H1 (cell line): Measurements from ENCODE around the gene RINT1. TPM values are rescaled to one million over a fixed set of nuclear protein-coding genes. Genes with fewer than 3 reads are reported as not detected.
A peak's percentile ranks its signal among the peaks of the same experiment; 100 is the strongest.

ENCODE experiments used
- CTCF ChIA-PET: fragments of 300-600 bp; sonication (Branson Sonifier 250); formaldehyde crosslinking; loops from one replicate; lab custom pipeline; 2021; ENCODE audit not compliant: partially characterized antibody; lab: Charles Lee
- POLR2A ChIA-PET: fragments of 300-600 bp; sonication (Branson Sonifier 250); formaldehyde crosslinking; loops from one replicate; lab custom pipeline; 2021; ENCODE audit warnings: inconsistent platforms; ENCODE audit not compliant: partially characterized antibody; lab: Charles Lee
- DNase-seq, 2 experiments: peaks; one replicate each; pipeline versions ENCODE4 v3.0.0 to v3.0.0-alpha.2; 2010 to 2022; ENCODE audit warnings: low spot score in 2 of 2, low read depth in 1 of 2, mixed read lengths in 1 of 2
- FAIRE-seq: peaks from 2 replicates; lab custom pipeline; 2011; peaks lifted over from hg19 to GRCh38; lab: Jason Lieb, UNC
- H2AFZ ChIP-seq: 2 replicates; pipeline ENCODE4 v1.8.1; 2012; ENCODE audit warnings: low read length, inconsistent platforms
- H2AK5ac ChIP-seq: 2 replicates; pipeline ENCODE4 v1.6.1; 2013; ENCODE audit warnings: low read depth, low read length
- H2BK120ac ChIP-seq: replicated peaks from 2 replicates; pipeline ENCODE3; 2013; ENCODE audit warnings: low read depth, low read length, inconsistent platforms
- H2BK12ac ChIP-seq: 2 replicates; pipeline ENCODE4 v1.6.1; 2013; ENCODE audit warnings: low read depth, low read length
- H2BK15ac ChIP-seq: 2 replicates; pipeline ENCODE4 v1.6.1; 2013; ENCODE audit warnings: low read length
- H2BK20ac ChIP-seq: 2 replicates; pipeline ENCODE4 v1.6.1; 2013; ENCODE audit warnings: low read length
- H2BK5ac ChIP-seq: 2 replicates; pipeline ENCODE4 v1.6.1; 2013; ENCODE audit warnings: low read depth, low read length
- H3K14ac ChIP-seq: 2 replicates; pipeline ENCODE4 v1.6.1; 2013; ENCODE audit warnings: inconsistent platforms; ENCODE audit not compliant: insufficient read length
- H3K18ac ChIP-seq: 2 replicates; pipeline ENCODE4 v1.6.1; 2013; ENCODE audit warnings: low read length; ENCODE audit errors: extremely low read depth
- H3K23ac ChIP-seq: 2 replicates; pipeline ENCODE4 v1.6.1; 2013; ENCODE audit warnings: inconsistent platforms; ENCODE audit not compliant: insufficient read length
- H3K23me2 ChIP-seq: 2 replicates; pipeline ENCODE4 v1.6.1; 2013; ENCODE audit warnings: low read depth, low read length
- H3K27ac ChIP-seq: 2 replicates; pipeline ENCODE4 v1.6.1; 2011; ENCODE audit warnings: low read depth, low read length, inconsistent platforms
- H3K27me3 ChIP-seq, 4 experiments: replicated peaks in 1 of 4; 1 replicate in 1 of 4; 2 replicates in 3 of 4; pipeline versions ENCODE4 v1.6.1 to v1.8.1; 2011 to 2013; ENCODE audit warnings: low read length in 3 of 4, mild to moderate bottlenecking in 3 of 4, inconsistent platforms in 2 of 4, mixed read lengths in 2 of 4, moderate library complexity in 1 of 4; ENCODE audit not compliant: control insufficient read depth in 3 of 4, insufficient read depth in 3 of 4; ENCODE audit errors: extremely low read depth in 1 of 4
- H3K36me3 ChIP-seq, 4 experiments: 2 replicates each; pipeline versions ENCODE4 v1.6.1 to v1.8.1; 2011 to 2013; ENCODE audit warnings: mild to moderate bottlenecking in 4 of 4, low read length in 3 of 4, moderate library complexity in 2 of 4, control low read depth in 1 of 4, inconsistent platforms in 1 of 4; ENCODE audit not compliant: insufficient read depth in 4 of 4, control insufficient read depth in 2 of 4
- H3K4ac ChIP-seq: replicated peaks from 2 replicates; pipeline ENCODE3; 2013; ENCODE audit warnings: low read length, low read depth, mixed read lengths, inconsistent platforms; ENCODE audit not compliant: insufficient read length
- H3K4me1 ChIP-seq, 4 experiments: replicated peaks in 1 of 4; 1 replicate in 1 of 4; 2 replicates in 3 of 4; pipeline versions ENCODE4 v1.6.1 to v1.8.1; 2011 to 2013; ENCODE audit warnings: low read length in 3 of 4, inconsistent platforms in 2 of 4, mixed read lengths in 1 of 4; ENCODE audit not compliant: insufficient read depth in 4 of 4, control insufficient read depth in 3 of 4
- H3K4me2 ChIP-seq, 2 experiments: 2 replicates each; pipeline versions ENCODE4 v1.6.1 to v1.8.1; 2011 to 2013; ENCODE audit warnings: low read depth in 2 of 2, low read length in 2 of 2, control low read depth in 1 of 2, inconsistent platforms in 1 of 2, mild to moderate bottlenecking in 1 of 2; ENCODE audit not compliant: insufficient read depth in 1 of 2
- H3K4me3 ChIP-seq, 4 experiments: fragments of 200-600, 300-600 bp in 1 of 4; sonication (generic), shearing (Covaris generic), sonication (Bioruptor Twin) in 1 of 4; 2 replicates each; pipeline versions ENCODE4 v1.5.1 to v1.8.1; 2011 to 2016; ENCODE audit warnings: low read length in 4 of 4, low read depth in 3 of 4, control low read depth in 2 of 4, inconsistent platforms in 2 of 4, mild to moderate bottlenecking in 2 of 4, mixed read lengths in 1 of 4, moderate library complexity in 1 of 4; ENCODE audit not compliant: insufficient read depth in 2 of 4; ENCODE audit errors: extremely low read depth in 1 of 4
- H3K56ac ChIP-seq: replicated peaks from 2 replicates; pipeline ENCODE3; 2013; ENCODE audit warnings: low read depth, mild to moderate bottlenecking, mixed read lengths, low read length, inconsistent platforms; ENCODE audit not compliant: insufficient read length
- H3K79me1 ChIP-seq: 2 replicates; pipeline ENCODE4 v1.6.1; 2013; ENCODE audit warnings: low read depth, low read length, control low read depth
- H3K79me2 ChIP-seq, 2 experiments: 2 replicates each; pipeline versions ENCODE4 v1.6.1 to v1.8.1; 2012 to 2013; ENCODE audit warnings: low read length in 2 of 2, mild to moderate bottlenecking in 2 of 2, inconsistent platforms in 1 of 2; ENCODE audit not compliant: insufficient read depth in 2 of 2, control insufficient read depth in 1 of 2
- H3K9ac ChIP-seq, 4 experiments: replicated peaks in 1 of 4; 1 replicate in 1 of 4; 2 replicates in 3 of 4; pipeline versions ENCODE4 v1.6.1 to v1.8.1; 2011 to 2013; ENCODE audit warnings: low read depth in 3 of 4, low read length in 3 of 4, control low read depth in 2 of 4, mild to moderate bottlenecking in 2 of 4, moderate library complexity in 2 of 4, inconsistent platforms in 1 of 4; ENCODE audit errors: extremely low read depth in 1 of 4
- H3K9me3 ChIP-seq, 2 experiments: 2 replicates each; pipeline versions ENCODE4 v1.6.1 to v1.8.1; 2012 to 2013; ENCODE audit warnings: mild to moderate bottlenecking in 2 of 2, moderate library complexity in 2 of 2, control low read depth in 1 of 2, inconsistent platforms in 1 of 2, low read depth in 1 of 2, low read length in 1 of 2, mixed read lengths in 1 of 2; ENCODE audit not compliant: insufficient read depth in 2 of 2
- H4K20me1 ChIP-seq, 2 experiments: replicated peaks in 1 of 2; 2 replicates each; pipeline versions ENCODE3 to v1.8.1; 2011 to 2013; ENCODE audit warnings: inconsistent platforms in 2 of 2, low read length in 2 of 2, mild to moderate bottlenecking in 1 of 2; ENCODE audit not compliant: insufficient read depth in 2 of 2, control insufficient read depth in 1 of 2
- H4K5ac ChIP-seq: 2 replicates; pipeline ENCODE4 v1.6.1; 2013; ENCODE audit warnings: low read length, low read depth, mixed read lengths, inconsistent platforms; ENCODE audit not compliant: insufficient read length
- H4K8ac ChIP-seq: 2 replicates; pipeline ENCODE4 v1.8.0; 2013; ENCODE audit warnings: mild to moderate bottlenecking, moderate library complexity, low read length, inconsistent platforms; ENCODE audit not compliant: insufficient read depth; ENCODE audit errors: extremely low read depth
- H4K91ac ChIP-seq: replicated peaks from 2 replicates; pipeline ENCODE3; 2013; ENCODE audit warnings: low read length, mixed read lengths, inconsistent platforms; ENCODE audit not compliant: insufficient read length
- ASH2L ChIP-seq: fragments of 200-600, 300-600 bp; sonication (generic); IDR thresholded peaks from one replicate; pipeline ENCODE4 v1.7.1; 2017; ENCODE audit warnings: low read length
- JUND ChIP-seq: IDR thresholded peaks from 2 replicates; pipeline ENCODE4 v1.6.1; 2011; ENCODE audit warnings: mild to moderate bottlenecking, improper control_type of control experiment, low read length
- RXRA ChIP-seq: IDR thresholded peaks from 2 replicates; pipeline ENCODE4 v1.6.1; 2011; ENCODE audit warnings: low read depth, mild to moderate bottlenecking, low read length, moderate library complexity; ENCODE audit not compliant: insufficient read depth
- SIRT6 ChIP-seq: IDR thresholded peaks from one replicate; pipeline ENCODE4 v1.7.1; 2012; ENCODE audit warnings: low read length, inconsistent platforms
- SP4 ChIP-seq: IDR thresholded peaks from 2 replicates; pipeline ENCODE4 v1.6.1; 2012; ENCODE audit warnings: low read length, inconsistent platforms
- SRF ChIP-seq: IDR thresholded peaks from 2 replicates; pipeline ENCODE4 v1.6.1; 2011; ENCODE audit warnings: mild to moderate bottlenecking, low read depth, low read length, moderate library complexity
- TAF1 ChIP-seq: IDR thresholded peaks from 2 replicates; pipeline ENCODE4 v1.6.1; 2011; ENCODE audit warnings: mild to moderate bottlenecking, low read depth, low read length
- TCF12 ChIP-seq: IDR thresholded peaks from 2 replicates; pipeline ENCODE4 v1.6.1; 2011; ENCODE audit warnings: low read depth, mild to moderate bottlenecking, low read length
- WGBS, 2 experiments: shearing (Covaris generic) in 1 of 2; methylation state at CpG; one replicate each; pipeline versions ENCODE4 v1.1.6 to v1.1.7; 2013 to 2015; ENCODE audit warnings: low lambda C conversion rate in 2 of 2, mixed read lengths in 2 of 2, inconsistent platforms in 1 of 2, low coverage in 1 of 2, missing lambda C conversion rate in 1 of 2; ENCODE audit not compliant: insufficient replicate concordance in 2 of 2, insufficient coverage in 1 of 2, insufficient read length in 1 of 2; ENCODE audit errors: extremely low coverage in 1 of 2, missing lambda C conversion rate in 1 of 2; 5-methylcytosine and 5-hydroxymethylcytosine counted together
- polyA plus RNA-seq, 7 experiments: library from polyadenylated mRNA; depleted of rRNA in 3 of 7; stranded (reverse) in 5 of 7; unstranded in 2 of 7; fragments of >200 nt in 5 of 7; fragments of 200-250 nt in 2 of 7; gene quantifications; 1 replicate in 5 of 7; 2 replicates in 1 of 7; 4 replicates in 1 of 7; pipeline versions ENCODE4 v1.2.1 to v1.2.3, GENCODE V29; 2011 to 2013; ENCODE audit warnings: missing spikeins in 2 of 7, mixed read lengths in 2 of 7
- total RNA-seq: library from RNA; stranded (reverse); fragmentation: NEBNext Ultra II Directional; extraction: Animal tissue kit (Norgen Biotek cat#: 25700); gene quantifications from 2 replicates; pipeline ENCODE4 v1.2.1, GENCODE V29; 2021

The RINT1 gene
- total and polyA plus RNA-seq, 2 of the 8 experiments (the other 6 are each of a cell fraction or from before 2014, with no cell fraction given), result 7.8 to 21.8 TPM

- no peak overlapping the region for H2BK120ac ChIP-seq
- H4K8ac ChIP-seq, result no peak overlapping the region
- H3K9me3 ChIP-seq, result no peaks in the 10 kb centered on the region
- POLR2A ChIA-PET, result interaction anchor here (0.6 to 2.0 kb wide), 4 partner anchors 10 to 535 kb away, joined by 3 to 6 read pairs (median 4); partner anchors contain the start of gene EFCAB10
- H2BK12ac ChIP-seq, result no peak overlapping the region
- no peaks in the 10 kb centered on the region for H3K27me3 ChIP-seq
- H3K79me2 ChIP-seq, result no peaks in the 10 kb centered on the region
- H3K4me2 ChIP-seq, result no peak overlapping the region
- no peak overlapping the region for H3K56ac ChIP-seq
- H2BK20ac ChIP-seq, result no peak overlapping the region
- H3K18ac ChIP-seq, result no peak overlapping the region
- H2BK5ac ChIP-seq, result no peak overlapping the region
- H3K9ac ChIP-seq, result no peak overlapping the region
- H3K23ac ChIP-seq, result no peak overlapping the region
- H4K5ac ChIP-seq, result no peak overlapping the region
- DNase-seq (peak in 1 of 2 experiments; percentile 53), FAIRE-seq (no peak)
- no peak overlapping the region for H3K4ac ChIP-seq
- H3K4me3 ChIP-seq, result no peak overlapping the region
- H3K36me3 ChIP-seq, result no peaks in the 10 kb centered on the region; a peak in 1 of 8 replicates
- no peak for TF ChIP-seq TAF1
- TF ChIP-seq ASH2L, result no peak
- no peak for TF ChIP-seq RXRA
- TF ChIP-seq SIRT6, result no peak
- no peak for TF ChIP-seq TCF12
- TF ChIP-seq SRF, result peak; percentile 31; the same call in 1 of the 2 replicates
- no peak for TF ChIP-seq SP4
- TF ChIP-seq JUND, result no peak
- no peaks in the 10 kb centered on the region for H3K23me2 ChIP-seq
- no peak overlapping the region for H2AFZ ChIP-seq
- no peaks in the 10 kb centered on the region for H3K79me1 ChIP-seq
- no peak overlapping the region for H3K14ac ChIP-seq
- peaks cover 0 to 14% (median 4%) of the 10 kb centered on the region in 4 experiments; a peak in 4 of 7 replicates for H3K4me1 ChIP-seq
- no peaks in the 10 kb centered on the region for H4K20me1 ChIP-seq
- H2BK15ac ChIP-seq, result no peak overlapping the region
- no peak overlapping the region for H4K91ac ChIP-seq
- H2AK5ac ChIP-seq, result 0 out of 2 replicates have a peak overlapping the region, but pooled peaks have one; percentile 29
- WGBS, 2 experiments, result 78% methylated on average over 14 of the region's 14 CpGs; no CpG with 5 or more reads in 1 of the 2 experiments
- CTCF ChIA-PET, result interaction anchor here (0.6 to 1.2 kb wide), 2 partner anchors 95 to 304 kb away, joined by 3 read pairs; no protein-coding TSS in a partner anchor
- no peak overlapping the region for H3K27ac ChIP-seq
Observed at GRCh38 chr7:105600720-105601550, 68.9 kb downstream of the RINT1 start.
